ENCODE results near the gene BGN. TPM values are rescaled to one million over a fixed set of nuclear protein-coding genes. Genes with fewer than 3 reads are reported as not detected.

Gene BGN
- total RNA-seq, 1 donor from 2014 or later: not detected

DNA sequence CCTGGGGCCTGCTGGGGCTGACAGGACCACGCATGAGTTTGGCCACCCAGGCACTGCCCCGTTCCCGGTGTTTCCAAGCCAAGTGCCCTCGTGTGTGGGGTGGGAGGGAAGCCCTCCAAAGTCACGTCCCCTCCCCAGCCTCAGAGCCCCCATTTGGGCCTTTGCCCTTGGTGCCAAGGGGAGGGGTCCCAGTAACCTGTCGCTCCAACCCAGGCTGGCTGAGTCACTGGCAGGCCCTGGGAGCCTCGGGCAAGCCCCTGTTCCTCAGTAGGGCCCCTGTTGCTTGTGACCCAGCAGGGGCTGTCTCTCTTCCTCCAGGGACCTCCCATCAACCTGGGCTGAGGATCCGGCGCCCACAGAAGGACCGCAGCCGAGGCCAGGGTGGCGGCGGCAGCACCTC lies 13.7 kb upstream of the BGN start:
- intact Hi-C loops (cut with micrococcal nuclease): no loop called here

DNA sequence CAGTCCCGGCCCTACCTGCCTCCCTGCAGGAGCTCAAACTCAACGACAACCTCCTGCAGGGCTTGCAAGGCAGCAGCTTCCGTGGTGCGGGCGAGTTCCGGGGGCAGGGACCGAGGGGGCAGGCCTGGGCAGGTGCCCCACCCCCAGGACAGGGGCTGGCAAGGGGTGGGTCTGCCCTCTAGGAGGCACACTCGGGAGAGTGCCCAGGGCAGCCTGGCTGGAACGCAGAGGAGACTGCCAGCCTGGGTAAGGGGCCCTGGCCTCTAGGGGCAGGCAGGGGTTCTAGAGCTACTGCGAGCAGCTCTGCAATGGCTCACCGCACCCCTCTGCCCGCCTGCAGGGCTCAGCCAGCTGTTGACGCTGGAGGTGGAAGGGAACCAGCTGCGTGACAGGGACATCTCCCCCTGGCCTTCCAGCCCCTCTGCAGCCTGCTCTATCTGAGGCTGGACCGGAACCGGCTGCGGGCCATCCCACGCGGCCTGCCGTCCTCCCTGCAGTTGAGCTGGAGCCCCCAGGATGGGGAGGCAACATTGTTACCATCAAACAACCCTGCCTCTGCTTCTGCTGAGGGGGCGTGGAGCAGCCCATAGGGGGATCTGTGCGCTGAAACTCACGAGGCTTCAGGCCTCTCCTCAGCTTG lies 12.3 kb upstream of the BGN start:
- intact Hi-C loops (cut with micrococcal nuclease): no loop called here

GRCh38 chrX:153485396-153486080 lies 9.2 kb upstream of the BGN start:
- intact Hi-C loops (cut with micrococcal nuclease): no loop called here

- intact Hi-C loops (cut with micrococcal nuclease): no loop called here
Observed at GRCh38 chrX:153486171-153486570, 8.6 kb upstream of the BGN start.

DNA sequence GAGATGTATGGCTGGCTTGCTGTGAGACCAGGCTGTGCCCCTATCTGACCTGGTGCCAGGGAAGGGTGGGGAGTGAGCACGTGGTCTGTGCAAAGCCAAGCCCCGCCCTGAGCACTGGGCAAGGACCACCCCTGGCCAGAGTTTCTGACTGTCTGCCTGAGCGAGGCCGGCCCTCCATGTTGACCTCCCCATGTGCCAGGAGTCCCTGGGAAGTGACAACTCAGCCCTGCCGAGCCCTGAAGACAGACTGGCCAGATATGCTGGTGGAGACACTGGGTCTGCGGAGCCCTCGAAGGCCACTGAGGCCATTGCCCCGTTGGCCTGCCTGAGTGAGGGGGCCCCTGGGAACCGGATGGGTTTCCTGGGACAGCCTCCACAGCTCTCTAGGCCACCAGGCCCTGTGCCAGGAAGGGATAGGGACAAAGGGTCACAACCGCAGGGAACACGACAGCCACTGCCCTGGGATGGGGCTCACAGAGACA lies 7.1 kb upstream of the BGN start:
- intact Hi-C loops (cut with micrococcal nuclease): no loop called here

- intact Hi-C loops (cut with micrococcal nuclease): no loop called here
Observed at GRCh38 chrX:153488231-153488914, 6.4 kb upstream of the BGN start.

DNA sequence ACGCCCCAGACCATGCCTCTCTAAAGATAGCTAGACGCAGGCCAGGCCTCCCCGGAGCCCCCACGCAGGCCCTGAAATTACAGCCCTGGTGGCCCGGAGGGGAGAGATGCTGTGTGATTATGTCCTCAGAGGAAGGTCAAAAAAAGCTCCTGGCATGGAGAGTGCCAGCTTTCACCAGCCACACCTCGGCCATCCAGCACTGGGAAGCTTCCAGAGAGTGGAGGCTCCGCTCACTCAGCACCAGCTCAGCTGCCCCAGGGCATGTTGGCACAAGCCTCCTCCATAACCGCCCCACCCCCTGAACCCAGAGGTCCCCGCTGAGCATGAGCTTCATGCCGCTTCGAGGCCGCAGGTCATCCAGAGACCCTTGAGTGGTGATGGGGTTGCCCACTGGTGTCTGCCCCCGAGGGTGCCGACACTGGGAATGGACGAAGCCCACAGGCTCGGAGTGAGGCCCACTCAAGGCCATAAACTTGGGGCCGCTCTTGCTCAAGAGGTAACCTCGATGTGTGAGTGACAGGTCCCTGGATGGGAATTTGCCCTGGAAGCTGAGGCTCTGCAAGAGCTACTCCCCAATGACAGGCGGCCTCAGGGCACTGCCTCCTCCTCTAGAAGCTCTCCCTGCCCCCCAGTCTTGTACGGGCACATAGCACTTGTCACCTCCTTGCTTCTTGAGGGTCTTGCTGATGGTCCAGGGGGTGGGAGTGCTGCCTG lies 4.4 kb upstream of the BGN start:
- intact Hi-C loops (cut with micrococcal nuclease): no loop called here

- intact Hi-C loops (cut with micrococcal nuclease): no loop called here
Observed at GRCh38 chrX:153491351-153491914, 3.3 kb upstream of the BGN start.

- intact Hi-C loops (cut with micrococcal nuclease): no loop called here
Observed at GRCh38 chrX:153491918-153492317, 2.9 kb upstream of the BGN start.

DNA sequence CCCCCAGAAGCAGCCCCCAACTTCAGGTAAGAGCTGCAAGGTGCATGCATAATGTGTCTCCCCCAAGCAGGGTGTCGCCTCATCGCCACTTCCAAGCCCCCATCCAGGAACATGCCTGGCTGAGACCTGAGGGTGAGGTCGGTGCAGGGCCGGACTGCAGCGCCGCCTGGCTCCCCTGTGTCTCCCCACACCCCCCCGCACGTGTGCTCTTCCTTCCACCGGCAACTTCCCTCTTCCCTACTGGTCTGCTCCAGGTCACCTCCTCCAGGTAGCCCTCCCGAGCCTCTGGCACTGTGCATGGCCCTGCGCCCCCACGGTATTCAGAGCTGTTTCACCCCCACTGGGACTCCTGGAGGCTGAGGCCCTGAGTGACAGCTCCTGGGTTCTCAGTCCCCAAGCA lies 2.2 kb upstream of the BGN start:
- intact Hi-C loops (cut with micrococcal nuclease): no loop called here

DNA sequence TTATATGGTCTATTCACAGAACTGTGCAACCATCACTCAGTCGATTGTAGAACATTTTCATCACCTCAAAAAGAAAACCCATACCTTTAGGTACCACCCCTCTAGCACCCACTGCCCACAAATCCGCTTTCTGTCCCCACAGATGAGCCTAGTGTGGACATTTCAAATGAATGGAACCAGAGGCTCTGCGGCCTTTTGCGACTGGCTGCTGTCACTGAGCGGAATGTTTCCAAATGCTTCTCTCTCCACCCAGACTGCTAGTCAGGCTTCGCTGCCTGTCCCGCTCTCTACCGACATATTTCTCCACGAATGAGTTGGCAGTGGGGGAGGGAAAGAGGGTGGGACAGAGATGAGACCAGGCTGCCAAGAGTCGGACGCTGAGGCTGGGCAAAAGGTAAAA lies 1.7 kb upstream of the BGN start:
- intact Hi-C loops (cut with micrococcal nuclease): no loop called here

- intact Hi-C loops (cut with micrococcal nuclease): no loop called here
Observed at GRCh38 chrX:153494061-153494460, 719 bp upstream of the BGN start.

- intact Hi-C loops (cut with micrococcal nuclease): no loop called here
Observed at GRCh38 chrX:153495362-153495751, 577 bp downstream of the BGN start.

DNA sequence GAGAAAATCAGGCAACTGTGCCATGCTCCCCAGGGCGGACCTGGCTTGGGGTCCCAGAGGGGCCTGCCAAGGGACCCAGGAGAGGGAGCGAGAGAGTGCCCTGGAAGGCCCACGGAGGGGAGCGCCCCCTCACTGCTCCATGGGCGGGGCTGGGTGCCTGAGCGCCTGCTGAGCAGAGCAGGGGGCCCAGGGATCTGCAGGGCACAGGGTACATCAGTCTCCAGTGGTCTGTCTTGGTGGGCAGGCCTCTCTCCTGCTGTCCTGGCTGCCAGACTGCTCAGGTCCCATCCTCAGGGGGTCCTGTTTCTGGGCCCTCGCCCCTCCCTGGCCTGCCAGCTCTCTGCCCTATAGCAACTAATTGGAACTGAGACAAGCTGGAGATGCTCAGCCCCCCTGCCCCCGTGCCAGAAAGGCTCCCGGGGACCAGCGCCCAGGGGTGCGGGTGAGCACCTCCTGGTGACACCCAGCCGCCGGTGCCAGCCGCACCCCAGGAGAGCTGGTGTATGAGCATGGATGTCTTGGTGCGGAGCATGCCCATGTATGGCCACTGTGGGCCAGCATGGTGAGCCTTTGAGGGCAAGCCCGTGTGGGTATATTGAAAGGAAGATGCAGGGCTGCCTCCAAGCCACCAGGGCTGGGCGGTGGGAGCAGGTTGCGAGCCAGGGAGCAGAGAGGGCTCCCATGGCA lies 1.3 kb downstream of the BGN start:
- intact Hi-C loops (cut with micrococcal nuclease): no loop called here

DNA sequence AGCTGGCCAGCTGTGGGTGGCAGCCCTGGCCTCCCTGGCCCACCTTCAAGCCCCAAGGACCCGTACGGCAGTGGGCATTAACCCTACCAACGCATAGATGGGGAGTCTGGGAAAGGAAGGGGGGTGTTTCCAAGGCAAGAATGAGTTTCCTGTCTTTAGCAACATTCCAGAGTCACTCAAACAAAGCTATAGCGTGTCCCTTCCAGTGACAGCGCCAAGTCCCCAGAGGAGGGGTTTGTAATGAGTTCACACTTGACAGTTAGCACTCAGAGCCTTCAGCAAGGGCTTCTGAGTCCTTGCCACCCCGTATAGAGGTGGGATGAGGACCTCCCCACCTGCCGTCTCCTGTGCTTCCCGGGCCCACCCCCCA lies 1.8 kb downstream of the BGN start:
- intact Hi-C loops (cut with micrococcal nuclease): no loop called here

DNA sequence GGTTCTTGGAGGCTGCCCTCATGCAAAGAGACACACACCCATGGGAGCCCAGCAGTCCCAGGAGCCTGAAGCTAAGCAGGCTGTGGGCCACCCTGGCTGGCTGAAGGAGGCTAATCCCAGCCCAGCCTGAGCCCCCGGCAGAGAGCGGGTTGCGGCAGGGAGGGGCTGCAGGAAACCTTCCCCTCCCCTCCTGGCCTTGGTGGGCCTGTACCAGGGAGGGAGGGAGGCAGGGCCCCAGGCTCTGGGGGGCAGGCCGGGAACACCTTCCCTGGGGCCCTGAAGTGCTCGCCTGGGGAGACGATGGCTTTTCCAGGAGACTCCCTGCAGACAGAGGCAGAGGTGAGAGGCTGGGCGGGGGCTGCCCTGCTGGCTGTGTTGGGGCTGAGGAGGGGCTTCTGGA lies 3.7 kb downstream of the BGN start:
- intact Hi-C loops (cut with micrococcal nuclease): no loop called here

DNA sequence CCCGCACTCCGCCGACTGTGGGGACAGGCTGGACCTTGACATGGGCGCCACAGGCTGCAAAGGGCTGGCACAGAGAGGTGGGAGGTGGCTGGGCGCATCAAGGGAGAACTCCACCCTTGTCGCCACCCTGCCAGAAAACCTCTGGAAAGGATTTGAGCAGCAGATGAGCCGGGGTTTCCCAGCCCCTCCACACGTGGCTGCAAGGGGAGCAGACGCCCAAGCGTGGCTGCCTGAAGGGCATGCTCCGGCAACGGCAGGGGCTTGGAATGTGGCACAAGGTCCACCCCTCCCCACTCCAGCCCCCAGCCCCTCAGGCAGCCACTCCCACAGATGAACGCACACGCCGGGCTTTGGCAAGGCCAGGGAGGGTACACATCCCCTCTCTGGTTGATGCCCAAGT lies 4.6 kb downstream of the BGN start:
- intact Hi-C loops (cut with micrococcal nuclease): no loop called here

DNA sequence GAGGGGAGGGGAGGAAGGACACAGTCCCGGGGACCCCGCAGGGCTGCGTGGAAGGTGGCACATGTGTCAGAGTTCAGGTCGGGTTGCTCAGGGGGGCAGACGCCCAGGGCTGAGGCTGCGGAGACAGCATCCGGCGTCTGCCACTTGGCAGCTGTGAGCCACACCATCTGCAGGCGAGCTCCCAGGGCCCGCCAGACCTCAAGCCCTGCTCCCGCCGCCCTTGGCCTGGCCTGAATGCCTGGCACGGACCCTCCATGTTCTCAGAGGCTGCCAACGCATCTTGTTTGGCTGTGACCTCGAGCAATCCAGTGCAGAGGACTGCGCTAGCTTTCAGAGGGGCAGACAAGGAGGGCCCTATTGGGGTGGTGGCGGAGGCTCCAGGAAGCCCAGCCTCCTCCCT lies 5.1 kb downstream of the BGN start:
- intact Hi-C loops (cut with micrococcal nuclease): no loop called here

DNA sequence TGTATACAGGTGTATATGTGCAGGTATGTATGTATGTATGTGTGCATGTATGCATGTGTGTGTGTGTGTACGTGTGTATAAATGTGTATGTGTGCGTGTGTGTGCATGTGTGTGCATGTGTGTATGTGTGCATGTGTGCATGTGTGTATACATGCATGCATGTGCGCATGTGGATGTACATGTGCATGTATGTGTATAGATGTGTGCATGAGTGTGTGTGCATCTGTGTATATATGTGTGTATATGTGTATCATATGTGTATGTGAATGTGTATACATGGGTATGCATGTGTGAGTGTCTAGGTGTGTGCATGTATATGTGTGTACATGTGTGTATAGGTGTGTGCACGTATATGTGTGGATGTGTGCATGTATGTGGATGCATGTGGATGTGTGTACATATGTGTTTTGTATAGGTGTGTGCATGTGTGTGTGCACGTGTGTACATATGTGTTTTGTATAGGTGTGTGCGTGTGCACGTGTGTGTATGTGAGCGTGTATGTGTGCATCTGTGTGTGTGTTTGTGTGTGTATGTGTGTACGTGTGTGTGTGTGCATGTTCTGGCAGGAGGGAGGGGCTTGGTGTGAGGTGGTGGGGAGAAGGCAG lies 6.0 kb downstream of the BGN start:
- intact Hi-C loops (cut with micrococcal nuclease): no loop called here

DNA sequence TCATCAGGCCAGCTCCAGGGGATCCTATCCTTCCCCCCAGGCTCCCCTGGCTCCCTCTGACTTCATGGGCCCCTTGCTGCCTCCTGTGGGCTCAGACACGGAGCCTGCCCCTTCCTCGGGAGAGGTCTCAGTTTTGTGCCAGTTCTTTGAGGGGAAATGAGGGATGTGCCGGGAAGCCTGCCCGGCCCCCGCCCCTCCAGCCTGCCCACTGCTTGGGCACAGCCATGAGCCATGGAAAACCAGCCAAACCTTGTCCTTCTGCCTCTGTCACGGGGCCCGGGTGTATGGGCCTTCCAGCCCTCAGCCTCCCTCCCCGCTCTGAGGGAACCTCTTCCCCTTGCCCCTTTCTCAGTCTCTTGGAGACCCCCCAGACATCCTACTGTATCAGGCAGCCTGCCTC lies 6.8 kb downstream of the BGN start:
- intact Hi-C loops (cut with micrococcal nuclease): no loop called here

DNA sequence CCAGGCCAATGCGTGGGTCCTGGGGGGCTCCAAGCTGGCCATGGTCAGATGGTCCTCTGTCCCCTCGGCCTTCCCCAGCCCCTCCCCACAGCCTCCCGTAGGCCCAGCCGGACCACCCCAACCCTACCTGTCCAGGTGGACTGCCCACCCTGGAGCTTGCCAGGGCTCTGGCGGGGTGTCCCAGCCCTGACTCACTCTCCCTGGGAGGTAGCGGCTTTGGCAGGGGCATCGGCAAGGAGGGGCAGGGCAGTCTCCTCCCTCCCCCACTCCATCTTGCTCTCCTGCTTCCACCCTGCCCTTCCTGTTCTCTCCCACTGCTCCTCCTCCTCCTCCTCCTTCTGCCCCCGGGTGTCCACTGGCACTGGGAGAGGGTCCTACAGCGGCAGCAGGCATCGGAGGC lies 7.4 kb downstream of the BGN start:
- intact Hi-C loops (cut with micrococcal nuclease): no loop called here
